ENCODE measurements around the gene RAB9B. TPM values are rescaled to one million over a fixed set of nuclear protein-coding genes. Genes with fewer than 3 reads are reported as not detected.

The RAB9B gene
- total RNA-seq, 1 experiment from 2014 or later = 0.22 TPM

GRCh38 chrX:103831342-103831802 is 685 bp downstream of the RAB9B start:
- H3K4me3 Mint-ChIP-seq = peak overlapping the region; percentile 70
- no peaks in the 10 kb centered on the region for H3K9me3 Mint-ChIP-seq
- DNase-seq (ENCODE audit: low spot score) = no peak
- peak; percentile 27 for ATAC-seq
- ChIA-PET POLR2A (interaction anchor here (1.1 kb wide), 1 partner anchor 328 kb away, joined by 4 read pairs; no protein-coding TSS in a partner anchor), CTCF (interaction anchor here (1.1 to 2.1 kb wide), 4 partner anchors 14 to 298 kb away, joined by 4 to 20 read pairs (median 6); no protein-coding TSS in a partner anchor)
- peaks cover 67% of the 10 kb centered on the region for H3K27me3 Mint-ChIP-seq (ENCODE audit: low read depth)
- TF ChIP-seq ZNF138 (CRISPR knock-in tag; conservative IDR thresholded peaks at IDR 0.05) = no peak
- peaks cover 6% of the 10 kb centered on the region for H3K4me1 Mint-ChIP-seq
- H3K27ac Mint-ChIP-seq = no peak overlapping the region
- no peaks in the 10 kb centered on the region for H3K36me3 Mint-ChIP-seq

GRCh38 chrX:103830848-103831247 is 1.2 kb downstream of the RAB9B start:
- ChIA-PET POLR2A (no interaction called here), CTCF (no interaction called here)
- H3K27ac Mint-ChIP-seq = no peak overlapping the region
- no peaks in the 10 kb centered on the region for H3K36me3 Mint-ChIP-seq
- peak overlapping the region; percentile 38 for H3K4me3 Mint-ChIP-seq
- no peak for ATAC-seq
- peaks cover 71% of the 10 kb centered on the region for H3K27me3 Mint-ChIP-seq (ENCODE audit: low read depth)
- H3K4me1 Mint-ChIP-seq = peaks cover 6% of the 10 kb centered on the region
- TF ChIP-seq NR2C2 (CRISPR knock-in tag; IDR thresholded peaks at IDR 0.05) = no peak
- no peak for TF ChIP-seq PRRX2 (CRISPR knock-in tag; IDR thresholded peaks at IDR 0.05)
- no peak for TF ChIP-seq TEAD4 (CRISPR knock-in tag; IDR thresholded peaks at IDR 0.05)
- no peak for TF ChIP-seq ZNF423 (CRISPR knock-in tag; IDR thresholded peaks at IDR 0.05)
- no peak for TF ChIP-seq ZBTB43 (CRISPR knock-in tag; IDR thresholded peaks at IDR 0.05)
- no peak for TF ChIP-seq IRF1 (CRISPR knock-in tag; IDR thresholded peaks at IDR 0.05)
- TF ChIP-seq MYBL2 (CRISPR knock-in tag; IDR thresholded peaks at IDR 0.05) = no peak
- no peak for TF ChIP-seq ZNF263 (CRISPR knock-in tag; IDR thresholded peaks at IDR 0.05; ENCODE audit: low read depth)
- TF ChIP-seq RORB (CRISPR knock-in tag; IDR thresholded peaks at IDR 0.05) = no peak
- no peaks in the 10 kb centered on the region for H3K9me3 Mint-ChIP-seq
- no peak for DNase-seq (ENCODE audit: low spot score)

- Mint-ChIP-seq H3K27ac (no peak overlapping the region), H3K9me3 (no peaks in the 10 kb centered on the region), H3K36me3 (no peaks in the 10 kb centered on the region), H3K4me1 (peaks cover 6% of the 10 kb centered on the region), H3K4me3 (no peak overlapping the region), H3K27me3 (ENCODE audit: low read depth) (peaks cover 76% of the 10 kb centered on the region)
- ATAC-seq = no peak
- ChIA-PET POLR2A (no interaction called here), CTCF (no interaction called here)
- no peak for TF ChIP-seq EMX1 (CRISPR knock-in tag; IDR thresholded peaks at IDR 0.05)
- TF ChIP-seq ZNF232 (CRISPR knock-in tag; IDR thresholded peaks at IDR 0.05) = no peak
- TF ChIP-seq CDX4 (CRISPR knock-in tag; IDR thresholded peaks at IDR 0.05; ENCODE audit: borderline replicate concordance) = no peak
- TF ChIP-seq MLX (CRISPR knock-in tag; IDR thresholded peaks at IDR 0.05) = no peak
- DNase-seq (ENCODE audit: low spot score) = no peak
Measured at GRCh38 chrX:103828529-103828928, 3.5 kb downstream of the RAB9B start.

- ChIA-PET POLR2A (no interaction called here), CTCF (no interaction called here)
- no peak overlapping the region for H3K27ac Mint-ChIP-seq
- TF ChIP-seq IRF1 (CRISPR knock-in tag; IDR thresholded peaks at IDR 0.05) (no peak), ATF3 (CRISPR knock-in tag; conservative IDR thresholded peaks at IDR 0.05) (no peak), ZNF232 (CRISPR knock-in tag; IDR thresholded peaks at IDR 0.05) (no peak)
- no peaks in the 10 kb centered on the region for H3K36me3 Mint-ChIP-seq
- H3K4me1 Mint-ChIP-seq = peaks cover 2% of the 10 kb centered on the region; the same call in 1 of the 2 replicates
- ATAC-seq (no peak), DNase-seq (ENCODE audit: low spot score) (no peak)
- H3K9me3 Mint-ChIP-seq = no peaks in the 10 kb centered on the region
- H3K4me3 Mint-ChIP-seq = no peak overlapping the region
- peaks cover 55% of the 10 kb centered on the region for H3K27me3 Mint-ChIP-seq (ENCODE audit: low read depth)
Measured at GRCh38 chrX:103825881-103826280, 6.2 kb downstream of the RAB9B start.

All from WTC11 (cell line).